ENCODE data around the gene MME.

The MME gene

GRCh38 chr3:155075200-155075599 is 4.9 kb upstream of the MME start:
- no peak for TF ChIP-seq EGR1 (IDR thresholded peaks at IDR 0.05)
- TF ChIP-seq ZBTB7A (IDR thresholded peaks at IDR 0.05; ENCODE audit: low read depth), result no peak
- TF ChIP-seq TAF1 (IDR thresholded peaks at IDR 0.05; ENCODE audit: low read depth), result no peak
- TF ChIP-seq TEAD4 (IDR thresholded peaks at IDR 0.05), result no peak
- no peak for TF ChIP-seq YY1 (IDR thresholded peaks at IDR 0.05; ENCODE audit: low read depth)
- TF ChIP-seq EP300 (IDR thresholded peaks at IDR 0.05; ENCODE audit: borderline replicate concordance), result no peak

- no peak for TF ChIP-seq ZBTB7A (IDR thresholded peaks at IDR 0.05; ENCODE audit: low read depth)
- TF ChIP-seq TEAD4 (IDR thresholded peaks at IDR 0.05), result no peak
- TF ChIP-seq TAF1 (IDR thresholded peaks at IDR 0.05; ENCODE audit: low read depth), result no peak
- no peak for TF ChIP-seq CEBPB (IDR thresholded peaks at IDR 0.05)
- TF ChIP-seq EGR1 (IDR thresholded peaks at IDR 0.05), result no peak
- TF ChIP-seq CREB1 (IDR thresholded peaks at IDR 0.05; ENCODE audit: low read depth), result no peak
- TF ChIP-seq NFIC (IDR thresholded peaks at IDR 0.05), result no peak
- TF ChIP-seq USF1 (IDR thresholded peaks at IDR 0.05), result no peak
- no peak for TF ChIP-seq EP300 (IDR thresholded peaks at IDR 0.05; ENCODE audit: borderline replicate concordance)
- TF ChIP-seq FOXM1 (IDR thresholded peaks at IDR 0.05; ENCODE audit: borderline replicate concordance, low read depth), result no peak
- no peak for TF ChIP-seq MAX (IDR thresholded peaks at IDR 0.05)
- TF ChIP-seq TCF12 (IDR thresholded peaks at IDR 0.05; ENCODE audit: low read depth), result no peak
- TF ChIP-seq RAD21 (IDR thresholded peaks at IDR 0.05; ENCODE audit: low read depth), result no peak
- no peak for TF ChIP-seq REST (IDR thresholded peaks at IDR 0.05; ENCODE audit: low read depth)
- TF ChIP-seq YY1 (IDR thresholded peaks at IDR 0.05; ENCODE audit: low read depth), result no peak
Measured at GRCh38 chr3:155076888-155077287, 3.2 kb upstream of the MME start.

- TF ChIP-seq RAD21 (IDR thresholded peaks at IDR 0.05; ENCODE audit: low read depth) (no peak), NFIC (IDR thresholded peaks at IDR 0.05) (no peak), TCF12 (IDR thresholded peaks at IDR 0.05; ENCODE audit: low read depth) (no peak), CREB1 (IDR thresholded peaks at IDR 0.05; ENCODE audit: low read depth) (no peak), FOXM1 (IDR thresholded peaks at IDR 0.05; ENCODE audit: borderline replicate concordance, low read depth) (no peak)
Measured at GRCh38 chr3:155078711-155079467, 1.2 kb upstream of the MME start.

- TF ChIP-seq MAX (IDR thresholded peaks at IDR 0.05), result no peak
- TF ChIP-seq TCF12 (IDR thresholded peaks at IDR 0.05; ENCODE audit: low read depth), result no peak
Measured at GRCh38 chr3:155079468-155079745, 712 bp upstream of the MME start.

- no peak for TF ChIP-seq FOXM1 (IDR thresholded peaks at IDR 0.05; ENCODE audit: borderline replicate concordance, low read depth)
- no peak for TF ChIP-seq MAX (IDR thresholded peaks at IDR 0.05)
- TF ChIP-seq RAD21 (IDR thresholded peaks at IDR 0.05; ENCODE audit: low read depth), result no peak
- TF ChIP-seq EGR1 (IDR thresholded peaks at IDR 0.05), result no peak
- no peak for TF ChIP-seq ZBTB7A (IDR thresholded peaks at IDR 0.05; ENCODE audit: low read depth)
- no peak for TF ChIP-seq CEBPB (IDR thresholded peaks at IDR 0.05)
- no peak for TF ChIP-seq USF1 (IDR thresholded peaks at IDR 0.05)
- TF ChIP-seq YY1 (IDR thresholded peaks at IDR 0.05; ENCODE audit: low read depth), result no peak
- TF ChIP-seq CREB1 (IDR thresholded peaks at IDR 0.05; ENCODE audit: low read depth), result no peak
- TF ChIP-seq EP300 (IDR thresholded peaks at IDR 0.05; ENCODE audit: borderline replicate concordance), result no peak
- TF ChIP-seq NFIC (IDR thresholded peaks at IDR 0.05), result no peak
Measured at GRCh38 chr3:155080692-155081091, 573 bp downstream of the MME start.

GRCh38 chr3:155083313-155083905 is 3.3 kb downstream of the MME start:
- no peak for TF ChIP-seq TAF1 (IDR thresholded peaks at IDR 0.05; ENCODE audit: low read depth)
- no peak for TF ChIP-seq REST (IDR thresholded peaks at IDR 0.05; ENCODE audit: low read depth)

All from Ishikawa (cell line).